B cell (primary cell): ENCODE data around the gene VASH1. TPM values are rescaled to one million over a fixed set of nuclear protein-coding genes. Genes with fewer than 3 reads are reported as not detected.

Experiments used
- ATAC-seq: fragments of 200-7000 bp; cut with Tn5 transposase; one replicate; pipeline ENCODE4 v1.10.0; 2021; ENCODE audit warnings: low read depth, mild to moderate bottlenecking, moderate number of reproducible peaks, moderate library complexity
- CTCF ChIA-PET: fragments of 350-600 bp; sonication (Branson Sonifier 250); formaldehyde crosslinking; loops from one replicate; lab custom pipeline; 2021; ENCODE audit warnings: antibody characterized with exemption, inconsistent platforms; lab: Charles Lee
- POLR2A ChIA-PET: fragments of 350-600 bp; sonication (Branson Sonifier 250); formaldehyde crosslinking; loops from one replicate; lab custom pipeline; 2021; ENCODE audit warnings: antibody characterized with exemption; lab: Charles Lee
- DNase-seq: peaks from one replicate; pipeline ENCODE4 v3.0.0; 2013
- H2AFZ ChIP-seq: 2 replicates; pipeline ENCODE4 v1.6.1; 2012; ENCODE audit warnings: mild to moderate bottlenecking, low read depth, low read length; ENCODE audit not compliant: insufficient read depth, poor library complexity, severe bottlenecking
- H3K27ac ChIP-seq, 2 donors: 1 replicate in 1 of 2; 2 replicates in 1 of 2; pipeline ENCODE4 v1.5.1; 2012 to 2013; ENCODE audit warnings: low read length in 2 of 2, mild to moderate bottlenecking in 2 of 2, moderate library complexity in 1 of 2
- H3K27me3 ChIP-seq, 4 experiments: fragments of 200-600 bp in 1 of 4; sonication (generic) in 1 of 4; replicated peaks in 1 of 4; 1 replicate in 2 of 4; 2 replicates in 2 of 4; pipeline versions ENCODE4 v1.6.1 to v1.7.0; 2013 to 2016; ENCODE audit warnings: low read length in 3 of 4, mild to moderate bottlenecking in 2 of 4, mixed read lengths in 1 of 4, moderate library complexity in 1 of 4; ENCODE audit not compliant: insufficient read depth in 4 of 4, control insufficient read depth in 3 of 4; ENCODE audit errors: control extremely low read depth in 1 of 4
- H3K36me3 ChIP-seq, 2 experiments: replicated peaks in 1 of 2; 1 replicate in 1 of 2; 2 replicates in 1 of 2; pipeline versions ENCODE4 v1.6.1 to v1.7.1; 2013; ENCODE audit warnings: low read length in 1 of 2; ENCODE audit not compliant: insufficient read depth in 2 of 2, control insufficient read depth in 1 of 2; ENCODE audit errors: control extremely low read depth in 1 of 2, extremely low read depth in 1 of 2
- H3K4me1 ChIP-seq, 2 donors: fragments of 200-600 bp in 1 of 2; sonication (generic) in 1 of 2; 1 replicate in 1 of 2; 2 replicates in 1 of 2; pipeline versions ENCODE4 v1.5.1 to v1.6.1; 2013 to 2017; ENCODE audit warnings: low read length in 2 of 2; ENCODE audit not compliant: control insufficient read depth in 2 of 2, insufficient read depth in 2 of 2
- H3K4me2 ChIP-seq: replicated peaks from 2 replicates; pipeline ENCODE3; 2012; ENCODE audit warnings: mild to moderate bottlenecking, low read depth, low read length; ENCODE audit not compliant: poor library complexity, severe bottlenecking
- H3K4me3 ChIP-seq, 5 experiments: fragments of 200-600 bp in 1 of 5; sonication (generic) in 1 of 5; 1 replicate in 3 of 5; 2 replicates in 2 of 5; pipeline versions ENCODE4 v1.5.1 to v1.7.0; 2011 to 2016; ENCODE audit warnings: low read length in 4 of 5, mild to moderate bottlenecking in 4 of 5, low read depth in 2 of 5, control low read depth in 1 of 5, moderate library complexity in 1 of 5; ENCODE audit not compliant: insufficient read depth in 1 of 5; ENCODE audit errors: control extremely low read depth in 1 of 5, extremely low read depth in 1 of 5
- H3K79me2 ChIP-seq: fragments of 200-600 bp; sonication (generic); one replicate; pipeline ENCODE4 v1.6.0; 2016; ENCODE audit warnings: low read length; ENCODE audit not compliant: control insufficient read depth, insufficient read depth
- H3K9ac ChIP-seq: fragments of 200-600 bp; sonication (generic); 2 replicates; pipeline ENCODE4 v1.6.1; 2017; ENCODE audit warnings: mild to moderate bottlenecking, low read length, moderate library complexity
- H3K9me3 ChIP-seq, 3 donors: one replicate each; pipeline versions ENCODE4 v1.6.1 to v1.7.1; 2013; ENCODE audit warnings: low read length in 2 of 3; ENCODE audit not compliant: control insufficient read depth in 2 of 3, insufficient read depth in 1 of 3; ENCODE audit errors: control extremely low read depth in 1 of 3
- H4K20me1 ChIP-seq: 2 replicates; pipeline ENCODE4 v1.6.0; 2012; ENCODE audit warnings: mild to moderate bottlenecking, low read length; ENCODE audit not compliant: insufficient read depth, control insufficient read depth, poor library complexity, severe bottlenecking
- H3K27ac Mint-ChIP-seq: one replicate; pipeline ENCODE4 v1.8.0; 2021; ENCODE audit warnings: mixed read lengths
- H3K27me3 Mint-ChIP-seq: one replicate; pipeline ENCODE4 v1.8.0; 2021; ENCODE audit warnings: mixed read lengths
- H3K4me1 Mint-ChIP-seq: one replicate; pipeline ENCODE4 v1.8.0; 2021; ENCODE audit warnings: mixed read lengths
- H3K4me3 Mint-ChIP-seq: one replicate; pipeline ENCODE4 v1.8.0; 2021; ENCODE audit warnings: mixed read lengths
- H3K9me3 Mint-ChIP-seq: one replicate; pipeline ENCODE4 v1.8.0; 2022; ENCODE audit warnings: mixed read lengths; ENCODE audit not compliant: insufficient read depth
- EZH2 ChIP-seq: IDR thresholded peaks from 2 replicates; pipeline ENCODE4 v1.6.1; 2012; ENCODE audit warnings: borderline replicate concordance, low read depth, mild to moderate bottlenecking, moderate library complexity, low read length; ENCODE audit not compliant: insufficient read depth, poor library complexity, severe bottlenecking
- WGBS: methylation state at CpG from one replicate; pipeline ENCODE4 v1.1.5; 2013; ENCODE audit warnings: missing lambda C conversion rate; ENCODE audit not compliant: insufficient coverage; 5-methylcytosine and 5-hydroxymethylcytosine counted together
- intact Hi-C: fragments of 100-400 bp; cut with micrococcal nuclease; formaldehyde crosslinking; loops from one replicate; pipeline ENCODE4 v1.10.0; 2022
- polyA plus RNA-seq: library from polyadenylated mRNA; depleted of rRNA; stranded (reverse); fragments of >200 nt; gene quantifications from 2 replicates; pipeline ENCODE4 v1.2.3, GENCODE V29; 2012
- total RNA-seq, 2 donors: library from RNA; stranded (reverse); fragments of 120-200 nt in 1 of 2; gene quantifications; 1 replicate in 1 of 2; 2 replicates in 1 of 2; pipeline versions ENCODE4 v1.2.3 to v1.2.4, GENCODE V29; 2013 to 2022
- TF ChIP-seq, protein P1 (sequence below): fragments of 200-600 bp; IDR thresholded peaks from one replicate; pipeline ENCODE4 v1.8.0; 2022; ENCODE audit warnings: antibody characterized with exemption, mild to moderate bottlenecking

Gene VASH1
- total and polyA plus RNA-seq, 2 donors (not counting 1 experiment from before 2014, with no cell fraction given), result 0.60 to 2.7 TPM

- TF ChIP-seq, protein P1, sequence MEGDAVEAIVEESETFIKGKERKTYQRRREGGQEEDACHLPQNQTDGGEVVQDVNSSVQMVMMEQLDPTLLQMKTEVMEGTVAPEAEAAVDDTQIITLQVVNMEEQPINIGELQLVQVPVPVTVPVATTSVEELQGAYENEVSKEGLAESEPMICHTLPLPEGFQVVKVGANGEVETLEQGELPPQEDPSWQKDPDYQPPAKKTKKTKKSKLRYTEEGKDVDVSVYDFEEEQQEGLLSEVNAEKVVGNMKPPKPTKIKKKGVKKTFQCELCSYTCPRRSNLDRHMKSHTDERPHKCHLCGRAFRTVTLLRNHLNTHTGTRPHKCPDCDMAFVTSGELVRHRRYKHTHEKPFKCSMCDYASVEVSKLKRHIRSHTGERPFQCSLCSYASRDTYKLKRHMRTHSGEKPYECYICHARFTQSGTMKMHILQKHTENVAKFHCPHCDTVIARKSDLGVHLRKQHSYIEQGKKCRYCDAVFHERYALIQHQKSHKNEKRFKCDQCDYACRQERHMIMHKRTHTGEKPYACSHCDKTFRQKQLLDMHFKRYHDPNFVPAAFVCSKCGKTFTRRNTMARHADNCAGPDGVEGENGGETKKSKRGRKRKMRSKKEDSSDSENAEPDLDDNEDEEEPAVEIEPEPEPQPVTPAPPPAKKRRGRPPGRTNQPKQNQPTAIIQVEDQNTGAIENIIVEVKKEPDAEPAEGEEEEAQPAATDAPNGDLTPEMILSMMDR, result no peak
- TF ChIP-seq EZH2, result no peak
- Histone ChIP-seq H3K4me1 (peaks cover 16% of the 10 kb centered on the region in 2 donors), H3K9me3 (no peaks in the 10 kb centered on the region), H3K27me3 (peaks cover 0 to 9% (median 2%) of the 10 kb centered on the region in 4 experiments), H3K36me3 (no peaks in the 10 kb centered on the region), H3K27ac (no peak overlapping the region), H2AFZ (no peak overlapping the region), H4K20me1 (no peaks in the 10 kb centered on the region), H3K4me2 (no peak overlapping the region), H3K79me2 (no peaks in the 10 kb centered on the region), H3K4me3 (no peak overlapping the region), H3K9ac (no peak overlapping the region)
- WGBS, result 81% methylated on average over 5 of the region's 13 CpGs
- no peak for ATAC-seq
- ChIA-PET POLR2A (no interaction called here), CTCF (interaction anchor here (1.0 kb wide), 1 partner anchor 12 kb away, joined by 3 read pairs; no protein-coding TSS in a partner anchor)
- Mint-ChIP-seq H3K4me3 (no peak overlapping the region), H3K9me3 (no peaks in the 10 kb centered on the region), H3K27ac (no peak overlapping the region), H3K27me3 (peaks cover 3% of the 10 kb centered on the region), H3K4me1 (peaks cover 14% of the 10 kb centered on the region)
- intact Hi-C loops, result no loop called here
- DNase-seq, result no peak
These were observed 11.3 kb downstream of the VASH1 start for GRCh38 chr14:76772300-76773187.
